Iris pigment epithelial cell (primary cell): ENCODE data around the gene PODNL1.
A peak's percentile ranks its signal among the peaks of the same experiment; 100 is the strongest.
"Not testable (repeated sequence)": the region's sequence is repeated elsewhere in the genome, so short reads cannot be mapped to it uniquely, and the experiment has no call there.

ENCODE experiments used
- DNase-seq: peaks from one replicate; pipeline ENCODE4 v3.0.0-alpha.2; 2011; ENCODE audit warnings: low read depth

Gene PODNL1

DNA sequence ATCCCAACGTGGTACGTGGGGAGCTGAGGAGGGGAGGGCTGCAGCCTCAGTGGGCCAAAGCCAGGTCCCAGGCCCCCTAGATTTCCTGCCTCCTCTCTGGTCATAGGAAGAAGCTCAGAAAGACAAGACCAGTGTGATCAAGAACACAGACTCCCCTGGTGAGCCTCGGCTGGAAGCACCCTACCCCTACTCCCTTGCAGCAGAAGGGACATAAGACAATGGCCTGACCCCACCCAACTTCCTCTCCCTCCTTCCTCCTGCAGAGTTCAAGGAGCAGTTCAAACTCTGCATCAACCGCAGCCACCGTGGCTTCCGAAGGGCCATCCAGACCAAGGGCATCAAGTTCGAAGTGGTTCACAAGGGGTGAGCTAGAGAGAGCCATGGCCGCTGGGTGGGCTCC, 11.5 kb downstream of the PODNL1 start:
- no peak for DNase-seq

DNA sequence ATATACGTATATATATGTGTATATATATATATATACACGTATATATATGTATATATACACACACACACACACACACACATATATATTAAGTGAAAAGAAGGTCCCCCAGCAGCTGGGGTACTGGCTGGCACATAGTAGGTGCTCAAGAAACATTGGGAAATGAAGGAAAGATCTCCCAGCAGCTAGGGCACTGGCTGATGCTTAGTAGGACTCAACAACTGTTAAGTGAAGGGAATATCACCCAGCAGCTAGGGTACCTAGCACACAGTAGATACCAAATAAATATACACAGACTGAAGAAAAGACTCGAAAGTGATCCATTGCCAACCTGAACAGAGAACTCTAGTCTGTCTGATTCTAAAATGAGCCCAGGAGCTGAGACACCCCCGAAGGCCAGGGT, 12.2 kb downstream of the PODNL1 start:
- no peak for DNase-seq

DNA sequence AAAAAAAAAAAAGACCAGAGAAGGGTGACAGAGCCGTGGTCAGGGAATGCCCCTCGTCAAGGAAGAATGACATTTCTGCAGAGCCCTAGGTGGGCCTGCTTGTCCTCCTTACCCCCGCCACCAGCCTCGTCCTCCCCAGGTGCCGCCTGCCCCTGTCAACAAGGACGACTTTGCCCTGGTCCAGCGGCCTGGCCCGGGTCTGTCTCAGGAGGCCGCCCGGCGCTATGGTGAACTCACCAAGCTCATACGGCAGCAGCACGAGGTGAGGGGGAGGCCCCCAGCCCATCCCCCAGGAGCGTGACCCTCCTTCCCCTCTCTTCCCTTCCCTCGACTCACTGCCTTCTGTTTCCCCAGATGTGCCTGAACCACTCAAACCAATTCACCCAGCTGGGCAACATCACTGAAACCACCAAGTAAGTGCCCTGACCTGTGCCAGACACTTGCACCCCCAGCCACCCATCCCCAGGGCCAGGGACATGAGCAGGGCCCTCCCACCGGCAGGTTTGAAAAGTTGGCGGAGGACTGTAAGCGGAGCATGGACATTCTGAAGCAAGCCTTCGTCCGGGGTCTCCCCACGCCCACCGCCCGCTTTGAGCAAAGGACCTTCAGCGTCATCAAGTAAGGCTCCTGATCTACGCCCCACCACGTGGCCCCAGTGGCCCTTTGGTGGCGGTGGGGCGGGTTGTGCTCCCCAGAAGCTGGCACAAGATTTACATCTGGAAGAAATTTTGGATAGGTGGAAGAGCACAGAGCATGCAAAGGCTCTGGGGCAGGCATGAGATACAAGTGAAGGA, 14.8 kb downstream of the PODNL1 start:
- no peak for DNase-seq

DNA sequence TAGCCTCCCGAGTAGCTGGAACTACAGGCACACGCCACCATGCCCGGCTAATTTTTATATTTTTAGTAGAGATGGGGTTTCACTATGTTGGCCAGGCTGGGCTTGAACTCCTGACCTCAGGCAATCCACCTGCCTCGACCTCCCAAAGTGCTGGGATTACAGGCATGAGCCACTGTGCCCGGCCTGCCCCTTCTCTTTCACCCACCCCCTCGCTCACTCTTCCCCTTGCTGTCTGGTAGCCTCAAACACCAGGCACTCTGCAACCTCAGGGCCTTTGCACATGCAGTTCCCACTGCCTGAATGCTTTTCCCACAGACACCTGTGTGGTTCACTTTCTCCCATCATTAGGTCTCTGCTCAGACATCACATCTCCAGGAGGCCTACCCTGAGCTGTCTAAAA, 16.1 kb downstream of the PODNL1 start:
- DNase-seq = not testable (repeated sequence)

DNA sequence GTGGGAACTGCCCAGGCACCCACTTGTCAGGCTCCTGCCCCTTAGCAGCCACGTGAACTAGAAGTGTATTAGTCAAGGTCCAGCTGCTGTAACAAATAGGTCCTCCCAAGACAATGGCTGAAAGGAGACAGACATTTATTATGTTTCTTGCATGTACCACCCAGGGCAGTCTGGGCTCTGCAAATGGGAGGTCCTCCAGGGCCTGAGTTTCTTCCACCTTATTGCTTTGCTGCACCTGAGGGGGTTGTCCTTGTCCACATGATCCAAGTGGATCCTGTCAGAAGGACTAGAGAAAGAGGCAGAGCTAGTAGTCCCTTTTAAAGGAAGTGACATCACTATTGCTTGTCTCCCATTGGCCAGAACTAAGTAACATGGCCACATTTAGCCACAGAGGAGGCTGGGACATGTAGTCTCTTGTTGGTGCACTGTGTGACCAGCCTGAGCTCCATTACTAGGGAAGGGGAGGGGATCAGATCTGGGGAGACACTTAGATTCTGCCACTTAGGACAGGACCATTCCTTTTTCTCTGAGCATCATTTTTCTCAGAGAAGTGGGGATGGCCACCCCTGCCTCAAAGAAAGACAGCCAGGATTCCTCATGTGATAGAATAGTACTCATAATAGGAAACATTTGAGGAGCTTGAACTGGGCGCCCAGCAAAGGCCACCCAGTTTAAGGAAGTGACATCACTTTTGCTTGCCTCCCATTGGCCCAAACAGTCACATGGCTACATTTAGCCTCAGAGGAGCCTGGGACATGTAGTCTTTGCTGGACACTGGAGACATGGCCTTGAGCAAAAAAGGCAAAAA, 17.1 kb downstream of the PODNL1 start:
- DNase-seq = peak; percentile 64

DNA sequence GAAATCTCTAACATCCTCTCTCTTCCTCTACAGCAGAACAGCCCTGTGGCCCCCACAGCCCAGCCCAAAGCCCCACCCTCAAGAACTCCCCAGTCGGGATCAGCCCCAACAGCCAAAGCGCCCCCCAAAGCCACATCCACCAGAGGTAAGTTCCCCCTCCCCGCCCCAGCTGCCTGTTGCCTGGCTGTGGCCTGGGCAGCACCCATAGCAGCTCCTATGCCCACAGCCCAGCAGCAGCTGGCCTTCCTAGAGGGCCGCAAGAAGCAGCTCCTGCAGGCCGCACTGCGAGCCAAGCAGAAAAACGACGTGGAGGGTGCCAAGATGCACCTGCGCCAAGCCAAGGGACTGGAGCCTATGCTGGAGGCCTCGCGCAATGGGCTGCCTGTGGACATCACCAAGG, 17.7 kb downstream of the PODNL1 start:
- DNase-seq = no peak

DNA sequence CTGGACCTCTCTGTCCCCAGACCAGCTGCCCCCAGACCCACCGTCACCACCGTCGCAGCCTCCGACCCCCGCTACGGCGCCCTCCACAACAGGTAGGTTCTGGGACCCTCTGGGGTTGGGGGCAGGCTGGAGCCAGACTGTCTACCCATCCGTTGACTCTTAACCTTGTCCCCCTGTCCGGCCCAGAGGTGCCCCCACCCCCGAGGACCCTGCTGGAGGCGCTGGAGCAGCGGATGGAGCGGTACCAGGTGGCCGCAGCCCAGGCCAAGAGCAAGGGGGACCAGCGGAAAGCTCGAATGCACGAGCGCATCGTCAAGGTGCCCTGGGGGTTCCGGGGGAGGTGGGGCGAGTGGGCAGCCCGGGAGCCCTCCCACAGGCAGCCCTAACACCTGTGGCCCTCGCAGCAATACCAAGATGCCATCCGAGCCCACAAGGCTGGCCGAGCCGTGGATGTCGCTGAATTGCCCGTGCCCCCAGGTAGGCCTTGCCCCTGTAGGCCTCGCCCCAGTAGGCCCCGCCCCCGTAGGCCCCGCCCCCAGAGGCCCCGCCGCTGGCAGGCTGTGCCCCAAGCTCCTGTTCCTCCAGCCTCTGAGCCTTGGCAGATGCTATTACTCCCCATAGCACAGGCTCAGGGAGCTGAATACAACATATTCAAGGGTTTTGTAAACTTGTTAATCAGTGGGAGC, 19.3 kb downstream of the PODNL1 start:
- DNase-seq = no peak

DNA sequence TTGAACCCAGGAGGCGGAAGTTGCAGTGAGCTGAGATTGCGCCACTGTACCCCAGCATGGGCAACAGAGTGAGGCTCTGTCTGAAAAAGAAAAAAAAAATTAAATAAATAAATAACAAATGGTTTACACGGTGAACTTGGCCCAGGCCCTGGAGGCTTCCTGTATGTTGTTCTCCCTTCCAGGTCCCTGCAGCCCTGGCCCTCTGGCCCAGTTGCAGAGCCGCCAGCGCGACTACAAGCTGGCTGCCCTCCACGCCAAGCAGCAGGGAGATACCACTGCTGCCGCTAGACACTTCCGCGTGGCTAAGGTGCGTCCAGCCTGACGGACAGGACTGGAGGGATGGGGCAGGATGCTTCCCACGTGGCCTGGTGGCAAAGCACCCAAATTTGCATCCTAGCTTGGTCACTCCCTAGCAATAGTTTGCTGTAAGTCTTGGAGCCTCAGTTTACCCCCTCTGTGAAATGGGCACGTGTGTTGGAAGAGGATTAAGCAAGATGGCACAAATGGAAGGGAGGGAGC, 20.3 kb downstream of the PODNL1 start:
- no peak for DNase-seq

DNA sequence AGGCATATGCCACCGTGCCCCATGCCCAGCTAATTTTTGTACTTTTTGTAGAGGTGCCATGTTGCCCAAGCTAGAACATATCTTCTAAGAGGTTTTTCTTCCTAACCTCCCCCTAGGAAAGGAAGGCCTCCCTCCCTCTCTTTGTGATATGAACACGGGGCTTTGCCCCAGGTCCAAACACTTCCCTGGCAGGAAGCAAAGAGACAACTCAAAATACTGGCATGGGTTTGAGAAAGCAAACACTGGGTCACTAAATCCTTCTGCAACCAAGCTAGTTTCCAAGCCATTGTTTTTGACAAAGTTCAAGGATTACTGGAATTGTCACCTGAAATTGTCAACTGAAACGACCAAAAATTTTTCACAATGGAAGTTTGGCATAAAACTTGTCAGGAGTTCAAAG, 23.4 kb downstream of the PODNL1 start:
- no peak for DNase-seq

DNA sequence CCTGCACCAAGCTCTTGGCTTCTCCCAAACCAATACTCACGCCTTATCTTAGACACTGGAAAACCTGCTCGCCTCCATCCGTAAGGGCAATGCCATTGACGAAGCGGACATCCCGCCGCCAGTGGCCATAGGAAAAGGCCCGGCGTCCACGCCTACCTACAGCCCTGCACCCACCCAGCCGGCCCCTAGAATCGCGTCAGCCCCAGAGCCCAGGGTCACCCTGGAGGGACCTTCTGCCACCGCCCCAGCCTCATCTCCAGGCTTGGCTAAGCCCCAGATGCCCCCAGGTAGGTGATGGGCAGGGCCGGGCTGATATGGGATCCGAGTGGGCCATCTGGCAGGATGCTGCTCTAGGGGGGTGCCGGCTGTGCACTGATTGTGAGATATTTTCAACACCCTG, 24.9 kb downstream of the PODNL1 start:
- DNase-seq = no peak

DNA sequence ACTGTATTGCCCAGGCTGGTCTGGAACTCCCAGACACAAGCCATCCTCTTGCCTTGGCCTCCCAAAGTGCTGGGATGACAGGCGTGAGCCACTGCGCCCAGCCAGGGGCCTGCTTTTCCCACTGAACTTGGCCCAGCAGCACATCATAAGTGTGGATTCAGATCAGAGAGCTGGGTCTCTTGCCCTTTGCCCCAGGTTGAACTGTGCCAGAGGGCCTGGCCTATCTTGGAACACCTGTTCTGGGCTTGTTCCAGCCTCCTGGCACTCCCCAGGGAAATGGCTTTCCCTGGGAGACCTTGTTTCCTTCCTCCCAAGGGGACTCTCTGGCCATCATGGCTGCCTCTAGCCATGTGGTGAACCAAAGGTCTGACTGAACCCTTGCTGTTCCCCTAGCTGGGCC, 28.8 kb downstream of the PODNL1 start:
- no peak for DNase-seq

DNA sequence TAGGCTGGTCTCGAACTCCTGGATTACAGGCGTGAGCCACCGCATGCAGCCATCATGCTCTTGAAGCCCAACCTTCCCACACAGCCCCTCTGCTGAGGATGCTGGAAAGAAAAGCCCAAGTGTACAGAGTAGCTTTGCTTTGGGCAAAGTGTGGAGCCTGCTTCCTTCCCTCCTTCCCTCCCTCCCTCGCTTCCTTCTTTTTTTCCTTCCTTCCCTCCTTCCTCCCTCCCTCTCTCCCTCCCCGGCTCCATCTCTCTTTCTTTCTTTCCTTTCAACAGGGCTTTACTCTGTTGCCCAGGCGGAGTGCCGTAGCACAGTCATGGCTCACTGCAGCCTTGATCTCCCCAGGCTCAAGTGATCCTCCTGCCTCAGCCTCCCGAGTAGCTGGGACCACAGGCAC, 29.5 kb downstream of the PODNL1 start:
- no peak for DNase-seq

DNA sequence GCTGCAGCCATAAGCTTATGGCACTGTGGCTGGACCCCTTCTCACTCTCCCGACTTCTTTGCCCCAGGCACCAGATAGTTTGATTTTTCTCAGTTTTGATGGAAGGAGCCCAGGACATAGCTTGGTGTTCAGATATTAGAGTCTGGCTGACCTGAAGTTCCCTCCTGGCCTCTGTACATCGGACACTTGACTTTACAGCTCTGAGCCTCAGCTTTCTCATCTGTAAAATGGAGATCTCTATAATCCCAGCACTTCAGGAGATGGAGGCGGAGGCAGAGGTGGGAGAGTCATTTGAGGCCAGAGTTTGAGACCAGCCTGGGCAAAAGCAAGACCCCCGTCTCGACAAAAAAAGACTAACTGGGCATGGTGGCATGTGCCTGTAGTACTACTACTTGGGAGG, 31.3 kb downstream of the PODNL1 start:
- DNase-seq = no peak

DNA sequence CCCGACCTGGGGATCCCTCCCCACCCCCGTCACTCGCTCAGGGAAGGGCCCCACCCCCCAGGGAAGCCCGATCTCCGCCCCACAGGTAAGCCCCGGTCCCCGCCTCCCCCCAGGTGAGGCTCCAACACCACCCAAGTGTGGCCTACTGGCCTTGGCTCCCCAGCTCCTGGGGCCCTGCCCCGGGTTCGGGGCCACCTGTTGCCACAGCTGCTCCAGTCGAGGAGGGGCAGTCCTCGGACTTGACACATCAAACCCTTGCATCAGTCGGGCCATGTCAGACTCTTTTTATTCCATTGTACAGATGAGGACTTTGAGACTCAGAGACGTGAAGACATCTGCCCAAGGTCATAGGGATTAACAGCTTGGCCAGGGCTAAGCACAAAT, 31.7 kb downstream of the PODNL1 start:
- DNase-seq = no peak

DNA sequence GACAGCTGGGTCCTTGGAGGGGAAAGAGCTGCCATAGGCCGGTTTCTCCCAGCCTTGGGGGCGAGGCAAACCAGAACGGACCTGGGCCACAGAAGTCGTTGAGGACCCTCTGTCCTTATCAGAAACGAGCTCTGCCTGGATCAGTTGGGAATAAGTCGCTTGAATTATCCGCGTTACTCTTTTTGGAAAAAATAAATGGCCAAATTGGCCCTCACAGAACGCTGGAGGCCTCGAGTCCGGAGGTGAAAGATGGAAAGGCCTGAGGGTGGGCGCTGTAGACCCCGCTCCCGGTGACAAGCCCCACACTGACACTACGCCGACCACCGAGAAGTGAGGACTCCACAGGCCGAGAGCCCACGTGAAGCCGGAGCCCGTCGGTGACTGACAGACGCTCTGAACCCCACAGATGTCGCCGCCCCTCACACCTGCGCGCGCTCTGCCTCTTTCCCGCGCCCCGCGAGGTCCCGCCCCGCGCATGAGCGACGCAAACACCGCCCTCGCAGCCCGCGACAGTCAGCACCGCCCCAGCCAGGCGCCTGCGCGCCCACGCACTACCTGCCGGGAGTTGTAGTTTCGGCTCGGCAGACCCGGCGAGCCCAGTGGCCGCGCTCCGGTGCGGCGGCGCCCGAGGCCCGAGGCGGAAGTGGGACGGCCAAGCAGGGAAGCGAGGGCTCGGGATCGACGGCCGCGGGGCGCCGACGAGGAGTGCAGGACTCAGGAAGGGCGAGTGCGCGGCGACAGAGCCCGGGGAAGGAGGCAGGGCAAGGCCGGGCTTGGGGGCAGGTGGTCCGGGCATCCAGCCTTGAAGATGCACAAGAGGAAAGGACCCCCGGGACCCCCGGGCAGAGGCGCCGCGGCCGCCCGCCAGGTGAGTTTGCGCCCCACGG, 32.3 kb downstream of the PODNL1 start, which contains the start of the genes BRME1 and CC2D1A:
TSS of gene BRME1 (minus strand) at position 484 of the 887 bp plus-strand sequence. CDS start 1,225 bp downstream, outside the sequence.
TSS of gene CC2D1A (plus strand) at position 568 of the 887 bp plus-strand sequence. CDS start at position 809, 241 bp downstream.
- peak; percentile 79 for DNase-seq

DNA sequence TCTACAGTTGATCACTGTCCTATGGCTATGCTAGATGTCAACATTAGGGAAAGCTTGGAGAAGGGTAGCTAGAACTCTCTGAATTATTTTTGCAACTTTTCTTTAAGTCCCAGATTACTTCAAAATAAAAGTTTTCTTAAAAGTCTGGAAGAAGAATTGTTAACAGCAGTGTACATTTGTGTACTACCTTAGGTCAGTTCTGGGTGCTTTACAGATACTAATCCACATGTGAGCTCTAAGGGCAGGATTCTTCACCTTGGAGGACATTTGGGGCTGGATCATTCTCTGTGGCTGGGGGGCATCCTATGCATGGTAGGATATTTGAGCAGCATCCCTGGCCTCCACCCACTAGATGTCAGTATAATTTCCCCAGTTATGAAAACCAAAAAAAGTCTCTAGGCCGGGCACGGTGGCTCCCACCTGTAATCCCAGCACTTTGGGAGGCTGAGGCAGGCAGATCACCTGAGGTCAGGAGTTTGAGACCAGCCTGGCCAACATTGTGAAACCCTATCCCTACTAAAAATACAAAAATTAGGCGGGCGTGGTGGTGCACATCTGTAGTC, 35.1 kb downstream of the PODNL1 start:
- no peak for DNase-seq

DNA sequence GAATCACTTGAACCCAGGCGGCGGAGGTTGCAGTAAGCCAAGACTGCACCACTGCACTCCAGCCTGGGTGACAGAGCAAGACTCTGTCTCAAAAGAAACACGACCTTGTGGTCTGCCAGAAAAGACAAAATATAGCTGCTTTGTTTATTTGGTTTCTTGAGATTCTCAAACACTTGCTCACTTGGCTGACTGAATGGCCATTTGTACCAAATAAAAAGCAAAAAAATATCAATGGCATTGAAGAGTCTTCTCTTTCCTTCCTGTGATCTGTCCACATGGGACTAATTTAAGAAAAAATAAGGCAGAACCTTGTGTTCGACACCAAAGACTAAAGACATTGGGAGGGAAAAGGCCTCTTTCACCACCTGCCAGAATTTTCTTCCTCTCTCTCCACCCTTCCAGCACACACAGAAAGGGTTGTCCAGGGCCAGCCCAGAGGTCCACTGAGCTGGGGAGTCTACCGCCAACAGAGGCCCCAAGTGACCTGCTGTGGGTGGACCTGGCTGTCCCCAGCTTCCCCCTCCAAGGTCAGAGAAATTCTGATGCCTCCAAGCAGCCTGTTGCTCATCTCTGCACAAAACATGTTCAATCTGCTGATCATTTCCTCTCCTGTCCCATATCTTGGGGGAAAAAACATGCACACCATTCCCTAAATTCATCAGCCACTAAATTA, 38.2 kb downstream of the PODNL1 start:
- DNase-seq = peak; percentile 20

DNA sequence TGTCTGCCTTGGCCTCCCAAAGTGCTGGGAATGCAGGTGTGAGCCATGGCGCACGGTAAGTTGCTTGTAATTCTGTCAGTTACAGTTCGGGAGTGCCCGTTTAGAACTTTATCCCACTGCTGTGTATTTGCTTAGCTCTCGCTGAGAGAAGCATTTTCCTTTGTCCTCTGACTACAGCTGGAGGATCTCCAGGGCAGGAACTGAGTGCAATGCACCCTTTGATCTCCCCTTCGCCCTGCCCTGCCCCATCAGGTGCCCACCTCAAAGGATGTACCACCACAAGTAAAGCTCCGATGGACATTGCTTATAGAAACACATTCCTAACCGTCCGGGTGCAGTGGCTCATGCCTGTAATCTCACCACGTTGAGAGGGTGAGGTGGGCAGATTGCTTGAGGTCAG, 38.8 kb downstream of the PODNL1 start:
- no peak for DNase-seq

DNA sequence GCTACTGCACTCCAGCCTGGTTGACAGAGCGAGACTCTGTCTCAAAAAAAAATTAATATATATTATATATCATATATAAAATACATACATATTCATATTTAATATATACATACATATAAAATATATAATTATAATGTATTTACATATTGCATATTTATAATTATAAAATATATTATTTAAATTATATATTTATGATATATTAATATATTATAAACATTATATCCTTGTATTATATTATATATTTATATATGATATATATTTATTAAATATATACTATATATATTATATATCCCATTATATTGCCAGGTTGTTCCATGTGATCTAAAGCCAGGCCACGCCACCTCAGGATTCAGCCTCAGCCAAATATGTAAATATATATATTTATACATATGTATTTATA, 42.0 kb downstream of the PODNL1 start:
- DNase-seq = no peak

DNA sequence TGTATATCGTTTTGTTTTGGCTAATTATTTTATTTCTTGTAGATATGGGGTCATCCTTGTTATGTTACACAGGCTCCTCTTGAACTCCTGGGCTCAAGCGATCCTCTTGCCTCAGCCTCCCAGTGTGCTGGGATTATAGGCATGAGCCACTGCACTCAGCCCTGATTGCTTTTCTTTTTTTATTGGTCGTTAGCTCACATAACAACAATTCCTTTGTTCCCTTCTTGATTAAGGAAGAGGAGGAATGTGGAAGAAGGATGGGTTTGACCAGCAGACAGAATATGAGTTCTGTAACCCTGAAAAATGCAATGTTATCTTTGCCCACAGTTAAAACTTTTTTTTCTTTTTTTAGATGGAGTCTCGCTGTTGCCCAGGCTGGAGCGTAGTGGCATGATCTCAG, 43.7 kb downstream of the PODNL1 start:
- no peak for DNase-seq

DNA sequence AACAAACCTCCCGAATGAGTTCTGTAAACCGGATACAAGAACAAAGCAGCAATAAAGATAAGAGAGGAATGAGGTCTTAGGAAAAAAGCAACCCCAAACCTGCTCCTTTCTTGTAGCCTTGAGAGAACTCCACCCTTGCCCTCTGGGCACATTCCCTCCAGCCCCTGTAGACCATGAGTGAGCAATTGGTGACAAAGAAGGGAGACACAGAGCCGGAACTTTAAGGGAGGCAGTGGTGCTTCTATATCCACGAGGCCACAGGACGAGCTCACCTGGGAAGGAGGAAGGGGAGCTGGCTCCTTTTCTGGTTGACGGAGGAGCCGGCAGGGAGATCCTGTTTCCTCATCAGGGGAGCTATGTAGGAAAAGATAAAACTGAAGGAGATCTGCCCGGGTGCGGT, 45.3 kb downstream of the PODNL1 start:
- no peak for DNase-seq
